Muscle layer of duodenum (tissue), 2 donors: ENCODE measurements around the gene PAX3.

ENCODE experiments used
- H3K27ac ChIP-seq: one replicate; pipeline ENCODE4 v1.7.0; 2013; ENCODE audit warnings: mild to moderate bottlenecking, low read length
- H3K27me3 ChIP-seq: one replicate; pipeline ENCODE4 v1.7.0; 2013; ENCODE audit warnings: low read depth, mild to moderate bottlenecking, control low read depth, low read length
- H3K36me3 ChIP-seq, 2 donors: one replicate each; pipeline ENCODE4 v1.7.0; 2013; ENCODE audit warnings: low read length in 2 of 2, control low read depth in 1 of 2, mild to moderate bottlenecking in 1 of 2; ENCODE audit not compliant: insufficient read depth in 2 of 2, control insufficient read depth in 1 of 2
- H3K4me1 ChIP-seq, 2 donors: one replicate each; pipeline ENCODE4 v1.7.0; 2013; ENCODE audit warnings: low read length in 2 of 2, mild to moderate bottlenecking in 2 of 2, control low read depth in 1 of 2, moderate library complexity in 1 of 2; ENCODE audit not compliant: insufficient read depth in 2 of 2, control insufficient read depth in 1 of 2
- H3K4me3 ChIP-seq, 2 donors: one replicate each; pipeline ENCODE4 v1.7.0; 2013; ENCODE audit warnings: low read length in 2 of 2, low read depth in 1 of 2, mild to moderate bottlenecking in 1 of 2
- H3K9me3 ChIP-seq, 2 donors: one replicate each; pipeline ENCODE4 v1.7.0; 2013; ENCODE audit warnings: low read length in 2 of 2, control low read depth in 1 of 2, mild to moderate bottlenecking in 1 of 2; ENCODE audit not compliant: control insufficient read depth in 1 of 2
- donor health status: healthy.

The PAX3 gene

GRCh38 chr2:222298311-222299150 lies at the start of gene PAX3:
Gene PAX3 (minus strand): TSS chr2:222298998. CDS start chr2:222298615, 383 bp downstream.
- Histone ChIP-seq H3K4me1 (peaks cover 0 to 56% of the 10 kb centered on the region in 2 donors), H3K9me3 (no peaks in the 10 kb centered on the region), H3K27ac (no peak within 1 kb of the TSS), H3K36me3 (no peaks in the 10 kb centered on the region), H3K4me3 (peak within 1 kb of the TSS in 1 of 2 donors; percentile 43), H3K27me3 (peaks cover 97% of the 10 kb centered on the region)

- no peaks in the 10 kb centered on the region for H3K27me3 ChIP-seq
These were observed 42.5 kb upstream of the PAX3 start for GRCh38 chr2:222341331-222341730.

GRCh38 chr2:222338374-222338773 lies 39.6 kb upstream of the PAX3 start:
- Histone ChIP-seq H3K36me3 (no peaks in the 10 kb centered on the region), H3K9me3 (peaks cover 4 to 6% of the 10 kb centered on the region in 2 donors), H3K4me1 (no peaks in the 10 kb centered on the region), H3K4me3 (no peak overlapping the region), H3K27ac (no peak overlapping the region), H3K27me3 (no peaks in the 10 kb centered on the region)

More at GRCh38 chr2:222341331-222341730, 42.5 kb upstream of the PAX3 start:
- Histone ChIP-seq H3K4me3 (no peak overlapping the region), H3K9me3 (no peaks in the 10 kb centered on the region), H3K27ac (no peak overlapping the region), H3K36me3 (no peaks in the 10 kb centered on the region), H3K4me1 (no peaks in the 10 kb centered on the region)

GRCh38 chr2:222336931-222337330 lies 38.1 kb upstream of the PAX3 start:
- Histone ChIP-seq H3K27ac (no peak overlapping the region), H3K36me3 (no peaks in the 10 kb centered on the region), H3K4me3 (no peak overlapping the region), H3K27me3 (no peaks in the 10 kb centered on the region), H3K4me1 (no peaks in the 10 kb centered on the region), H3K9me3 (peaks cover 4 to 6% of the 10 kb centered on the region in 2 donors)

GRCh38 chr2:222336442-222336841 lies 37.6 kb upstream of the PAX3 start:
- H3K4me3 ChIP-seq: no peak overlapping the region
- H3K36me3 ChIP-seq: no peaks in the 10 kb centered on the region
- H3K27me3 ChIP-seq: no peaks in the 10 kb centered on the region
- H3K9me3 ChIP-seq: peaks cover 4 to 6% of the 10 kb centered on the region in 2 donors
- no peaks in the 10 kb centered on the region for H3K4me1 ChIP-seq
- H3K27ac ChIP-seq: no peak overlapping the region

- H3K9me3 ChIP-seq: peaks cover 4 to 6% of the 10 kb centered on the region in 2 donors
- no peak overlapping the region for H3K4me3 ChIP-seq
- H3K27me3 ChIP-seq: no peaks in the 10 kb centered on the region
- no peaks in the 10 kb centered on the region for H3K4me1 ChIP-seq
- no peaks in the 10 kb centered on the region for H3K36me3 ChIP-seq
- H3K27ac ChIP-seq: no peak overlapping the region
These were observed 36.1 kb upstream of the PAX3 start for GRCh38 chr2:222334914-222335313.

- peaks cover 4 to 10% of the 10 kb centered on the region in 2 donors for H3K9me3 ChIP-seq
- no peak overlapping the region for H3K4me3 ChIP-seq
- no peaks in the 10 kb centered on the region for H3K36me3 ChIP-seq
- H3K27me3 ChIP-seq: no peaks in the 10 kb centered on the region
- H3K27ac ChIP-seq: no peak overlapping the region
- H3K4me1 ChIP-seq: no peaks in the 10 kb centered on the region
These were observed 34.6 kb upstream of the PAX3 start for GRCh38 chr2:222333397-222333796.

- Histone ChIP-seq H3K4me3 (no peak overlapping the region), H3K36me3 (no peaks in the 10 kb centered on the region), H3K27me3 (no peaks in the 10 kb centered on the region), H3K27ac (no peak overlapping the region), H3K9me3 (peaks cover 4 to 10% of the 10 kb centered on the region in 2 donors), H3K4me1 (no peaks in the 10 kb centered on the region)
These were observed 33.3 kb upstream of the PAX3 start for GRCh38 chr2:222332116-222332515.

- Histone ChIP-seq H3K27me3 (no peaks in the 10 kb centered on the region), H3K4me1 (no peaks in the 10 kb centered on the region), H3K4me3 (no peak overlapping the region), H3K27ac (no peak overlapping the region), H3K36me3 (no peaks in the 10 kb centered on the region), H3K9me3 (peaks cover 4 to 10% of the 10 kb centered on the region in 2 donors)
These were observed 32.1 kb upstream of the PAX3 start for GRCh38 chr2:222330910-222331309.

- H3K9me3 ChIP-seq: no peaks in the 10 kb centered on the region
- peaks cover 9% of the 10 kb centered on the region for H3K27me3 ChIP-seq
- peaks cover 0 to 7% of the 10 kb centered on the region in 2 donors for H3K4me1 ChIP-seq
- no peaks in the 10 kb centered on the region for H3K36me3 ChIP-seq
- H3K27ac ChIP-seq: no peak overlapping the region
- no peak overlapping the region for H3K4me3 ChIP-seq
These were observed 23.4 kb upstream of the PAX3 start for GRCh38 chr2:222322236-222322635.

GRCh38 chr2:222320436-222321395 lies 21.9 kb upstream of the PAX3 start:
- Histone ChIP-seq H3K4me1 (peaks cover 0 to 7% of the 10 kb centered on the region in 2 donors), H3K27me3 (peaks cover 9% of the 10 kb centered on the region), H3K9me3 (no peaks in the 10 kb centered on the region), H3K27ac (peak overlapping the region; percentile 64), H3K4me3 (peak overlapping the region; percentile 47 to 62), H3K36me3 (no peaks in the 10 kb centered on the region)
